Activated CD8-positive, alpha-beta memory T cell treated with anti-CD3 and anti-CD28 coated beads, Interleukin-2, amount 50 U/mL, for 4 hours (primary cell): Measurements from ENCODE around the gene FTCD.
"Not testable (repeated sequence)": the region's sequence is repeated elsewhere in the genome, so short reads cannot be mapped to it uniquely, and the experiment has no call there.

Source experiments
- DNase-seq: peaks from one replicate; pipeline ENCODE4 v3.0.0-alpha.2; 2020

Gene FTCD

GRCh38 chr21:46107376-46107775 lies 48.0 kb downstream of the FTCD start:
- not testable (repeated sequence) for DNase-seq

DNA sequence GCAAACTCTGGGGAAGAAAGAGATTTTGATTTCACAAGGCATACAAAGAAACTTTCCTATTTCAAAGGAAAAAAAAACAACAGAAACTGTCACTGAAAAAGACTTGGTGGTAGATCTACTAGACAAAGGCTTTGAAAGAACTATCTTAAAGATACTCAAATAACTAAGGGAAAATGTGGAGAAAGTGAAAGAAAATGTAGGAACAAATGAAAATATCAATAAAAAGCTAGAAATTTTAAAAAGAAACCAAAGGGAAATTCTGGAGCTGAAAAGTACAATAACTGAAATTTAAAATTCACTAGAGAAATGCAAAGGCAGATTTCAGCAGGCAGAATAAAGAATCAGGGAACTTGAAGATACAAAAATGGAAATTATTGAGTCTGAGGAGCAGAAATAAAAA lies 51.3 kb downstream of the FTCD start:
- DNase-seq: no peak

DNA sequence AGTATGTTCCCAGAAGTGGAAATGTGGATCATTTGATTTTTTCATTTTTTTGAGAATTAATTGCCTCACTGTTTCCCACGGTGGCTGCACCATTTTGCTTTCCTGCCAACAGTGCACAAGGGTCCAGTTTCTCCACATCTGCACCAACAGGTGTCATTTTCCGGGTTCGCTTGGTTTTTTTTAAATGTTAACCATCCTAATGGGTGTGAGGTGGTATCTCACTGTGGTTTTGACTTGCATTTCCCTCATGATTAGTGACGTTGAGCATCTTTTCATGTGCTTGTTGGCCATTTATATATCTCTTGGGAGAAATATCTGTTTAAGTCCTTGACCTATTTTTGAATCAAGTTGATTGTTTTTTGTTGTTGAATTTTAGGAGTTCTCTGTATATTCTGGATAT lies 54.5 kb downstream of the FTCD start:
- DNase-seq: no peak

DNA sequence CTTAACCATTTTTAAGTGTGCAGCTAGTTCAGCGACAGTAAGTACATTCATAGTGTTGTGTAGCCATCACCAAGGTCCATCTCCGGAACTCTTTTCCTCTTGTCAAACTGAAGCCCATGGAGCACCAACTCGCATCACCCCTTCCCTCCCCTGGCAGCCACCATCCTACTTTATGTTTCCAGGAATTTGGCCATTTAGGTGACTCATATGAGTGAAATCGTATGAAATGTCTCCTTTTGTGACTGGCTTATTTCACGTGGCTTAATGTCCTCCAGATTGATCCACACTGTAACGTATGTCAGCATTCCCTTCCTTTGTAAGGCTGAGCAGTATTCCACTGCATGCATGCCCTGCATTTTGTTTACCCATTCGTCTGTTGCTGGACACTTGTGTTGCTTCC lies 55.0 kb downstream of the FTCD start:
- no peak for DNase-seq

- no peak for DNase-seq
Measured at GRCh38 chr21:46100020-46100419, 55.4 kb downstream of the FTCD start.

DNA sequence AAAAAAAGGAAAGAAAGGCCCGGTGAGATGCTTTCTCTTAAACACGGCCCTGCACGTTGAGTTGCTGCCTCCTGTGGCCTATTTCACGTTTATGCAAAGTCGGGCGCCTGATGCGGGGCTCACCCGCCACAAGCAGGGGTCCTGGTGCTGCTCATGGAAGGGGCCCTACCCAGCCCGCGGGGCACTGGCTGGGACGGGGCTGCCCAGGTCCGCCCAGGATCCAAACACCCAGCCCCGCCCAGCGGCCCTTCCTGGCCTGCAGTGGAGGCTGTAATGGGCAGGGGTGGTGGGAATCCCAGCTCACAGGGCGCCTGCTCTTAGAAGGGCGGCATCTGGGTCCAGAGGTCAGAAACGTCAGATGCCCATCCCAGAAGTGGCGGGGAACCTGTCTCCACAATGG lies 55.9 kb downstream of the FTCD start:
- DNase-seq: peak; percentile 15

DNA sequence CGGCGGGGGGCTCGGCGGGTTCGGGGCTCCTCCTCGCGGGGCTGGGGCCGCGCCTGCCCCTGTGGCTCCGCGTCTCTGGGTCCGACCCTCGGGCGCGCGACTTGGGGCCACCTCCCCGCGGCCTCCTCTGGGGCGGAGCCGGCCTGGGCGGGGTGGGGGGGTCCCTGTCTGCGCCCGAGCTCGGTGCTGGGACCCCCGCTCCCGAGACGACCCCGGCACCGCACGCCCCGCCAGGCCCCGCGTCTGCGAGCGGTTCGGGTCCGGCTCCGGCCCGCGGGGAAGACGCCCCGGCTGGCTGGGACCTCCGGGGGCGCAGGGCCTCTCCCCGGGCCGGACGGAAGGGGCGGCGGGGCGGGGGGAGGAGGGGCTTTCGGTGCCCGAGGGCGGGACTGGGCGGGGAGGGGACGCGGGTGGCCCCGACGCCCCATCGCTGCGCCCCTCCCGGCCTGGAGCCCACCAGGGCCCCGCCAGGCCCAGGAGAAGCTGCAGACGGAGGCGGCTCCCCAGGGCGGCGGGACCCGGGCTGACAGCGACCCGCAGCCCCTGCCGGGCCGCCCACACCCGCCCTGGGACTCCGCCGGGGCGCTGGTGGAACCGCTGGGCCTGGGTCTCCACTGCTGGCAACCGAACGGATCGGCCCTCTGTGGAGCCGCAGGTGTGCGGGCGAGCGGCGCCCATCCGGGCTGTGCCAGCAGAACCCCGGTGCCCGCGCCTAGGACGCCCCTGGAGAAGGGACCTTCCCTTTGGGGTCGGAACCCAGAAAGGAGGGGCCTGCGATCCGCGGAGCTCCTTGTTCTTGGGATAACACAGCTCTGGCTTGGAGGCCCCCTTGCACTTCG lies 56.9 kb downstream of the FTCD start:
- peak; percentile 28 for DNase-seq

DNA sequence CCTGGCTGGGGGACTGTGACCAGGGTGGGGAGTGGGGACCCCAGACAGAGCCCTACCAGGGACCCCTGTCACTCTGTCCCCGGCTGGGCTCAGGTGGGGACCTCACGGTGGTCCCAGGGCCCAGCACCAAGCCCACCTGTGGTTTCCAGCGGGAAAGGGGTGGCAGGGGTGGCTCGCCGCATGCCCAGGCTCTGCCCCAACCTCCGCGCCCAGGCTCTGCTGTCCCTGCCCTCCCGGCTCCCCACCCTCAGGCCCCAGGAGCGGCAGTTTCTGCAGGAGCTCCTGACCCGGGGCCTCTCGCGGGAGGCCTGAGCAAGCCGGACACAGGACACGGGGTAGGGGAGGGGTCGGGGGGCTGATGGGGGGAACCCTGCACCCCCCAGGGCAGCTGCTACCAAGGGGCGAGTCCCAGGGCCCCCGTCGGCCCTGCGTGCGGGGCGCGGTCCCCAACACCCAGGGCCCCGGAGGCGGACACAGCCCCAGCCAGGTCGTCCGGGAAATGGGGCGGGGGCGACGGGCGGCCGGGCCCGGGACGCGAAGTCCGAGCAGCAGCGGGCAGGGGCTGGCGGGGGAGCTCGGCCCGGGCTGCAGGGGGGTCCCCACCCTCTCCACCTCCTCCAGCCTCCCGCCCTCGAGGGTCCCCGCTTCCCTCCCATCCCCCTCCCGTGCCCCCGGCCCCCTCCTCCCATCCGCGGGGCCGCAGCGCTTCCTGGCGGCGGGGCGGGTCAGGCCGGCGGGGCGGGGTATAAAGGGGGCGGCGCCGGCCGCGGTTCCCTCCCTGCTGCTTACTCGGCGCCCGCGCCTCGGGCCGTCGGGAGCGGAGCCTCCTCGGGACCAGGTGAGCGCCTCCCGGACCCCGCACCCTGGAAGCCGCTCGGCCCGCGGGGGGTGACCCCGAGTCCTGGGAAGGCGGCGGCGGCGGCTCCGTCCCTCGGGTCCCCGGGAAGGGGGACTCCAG lies 57.8 kb downstream of the FTCD start, which contains the start of gene COL6A2:
TSS of gene COL6A2 (plus strand) at position 777 of the 958 bp plus-strand sequence.
- DNase-seq: peak; percentile 67

DNA sequence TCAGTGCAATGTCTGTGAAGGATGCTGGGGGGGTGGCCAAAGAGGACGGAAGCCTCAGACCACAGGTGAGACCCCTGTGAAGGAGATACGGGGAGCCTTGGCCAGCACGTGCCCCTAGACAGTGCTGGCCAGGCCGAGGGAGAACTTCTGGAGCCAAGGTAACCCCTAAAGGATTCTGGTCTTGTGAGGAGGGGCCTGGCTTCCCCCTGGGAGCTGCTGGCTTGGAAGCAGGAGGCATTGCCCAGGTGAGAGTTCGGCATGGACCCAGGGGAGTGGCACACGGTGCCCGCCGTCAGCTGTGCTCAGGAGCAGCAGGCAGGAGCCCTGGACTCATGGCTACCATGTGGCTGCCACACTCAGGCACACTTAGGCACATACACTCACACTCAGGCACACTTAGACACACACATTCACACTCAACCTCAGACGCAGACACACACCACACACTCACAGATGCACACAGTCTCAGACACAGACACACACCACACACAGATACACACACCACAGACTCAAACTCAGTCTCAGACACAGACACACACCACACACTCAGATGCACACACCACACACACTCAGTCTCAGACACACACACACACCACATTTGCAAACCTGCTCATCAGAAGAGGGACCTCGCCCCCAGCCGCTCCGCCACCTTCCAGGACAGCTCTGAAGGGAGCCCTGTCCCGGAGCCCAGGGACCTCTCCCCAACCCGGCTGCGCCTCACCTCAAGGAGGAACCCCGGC lies 58.6 kb downstream of the FTCD start:
- no peak for DNase-seq

DNA sequence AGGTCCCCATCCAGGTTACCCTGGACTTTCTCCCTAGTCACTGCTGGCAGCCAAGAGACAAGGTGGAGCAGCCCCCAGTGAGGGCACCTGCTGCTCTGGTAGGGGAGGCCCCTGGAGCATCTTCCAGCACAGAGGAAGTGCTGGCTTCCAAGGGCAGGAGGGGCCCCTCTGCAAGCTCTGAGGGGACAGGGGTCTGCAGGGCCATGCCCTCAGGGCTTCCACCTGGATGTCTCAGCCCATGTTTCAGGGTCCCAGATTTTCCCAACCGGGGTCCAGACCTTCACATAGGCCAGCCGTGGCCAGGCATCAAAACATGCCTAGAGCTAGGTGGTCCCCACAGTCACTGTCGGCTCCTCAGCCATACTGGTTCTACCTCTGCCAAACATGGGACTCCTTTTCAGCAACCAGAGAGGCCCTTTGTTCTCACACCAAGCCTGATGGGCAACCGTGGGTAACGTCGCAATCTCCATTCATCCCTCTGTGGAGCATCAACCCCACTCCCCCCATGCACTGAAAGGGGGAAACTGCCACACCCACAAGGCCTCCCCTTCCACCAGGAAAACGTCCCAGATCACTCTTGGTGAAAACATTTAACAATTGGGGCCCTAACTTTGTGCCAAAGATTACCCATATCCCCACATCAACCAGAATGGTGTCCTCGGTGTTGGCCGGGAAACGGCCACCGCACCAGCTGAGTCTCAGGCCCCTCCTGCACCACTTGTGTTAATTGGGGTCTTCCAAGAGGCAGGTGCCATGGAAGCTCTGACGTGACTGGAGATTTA lies 59.4 kb downstream of the FTCD start:
- DNase-seq: no peak

GRCh38 chr21:46095083-46095719 lies 60.2 kb downstream of the FTCD start:
- DNase-seq: no peak

DNA sequence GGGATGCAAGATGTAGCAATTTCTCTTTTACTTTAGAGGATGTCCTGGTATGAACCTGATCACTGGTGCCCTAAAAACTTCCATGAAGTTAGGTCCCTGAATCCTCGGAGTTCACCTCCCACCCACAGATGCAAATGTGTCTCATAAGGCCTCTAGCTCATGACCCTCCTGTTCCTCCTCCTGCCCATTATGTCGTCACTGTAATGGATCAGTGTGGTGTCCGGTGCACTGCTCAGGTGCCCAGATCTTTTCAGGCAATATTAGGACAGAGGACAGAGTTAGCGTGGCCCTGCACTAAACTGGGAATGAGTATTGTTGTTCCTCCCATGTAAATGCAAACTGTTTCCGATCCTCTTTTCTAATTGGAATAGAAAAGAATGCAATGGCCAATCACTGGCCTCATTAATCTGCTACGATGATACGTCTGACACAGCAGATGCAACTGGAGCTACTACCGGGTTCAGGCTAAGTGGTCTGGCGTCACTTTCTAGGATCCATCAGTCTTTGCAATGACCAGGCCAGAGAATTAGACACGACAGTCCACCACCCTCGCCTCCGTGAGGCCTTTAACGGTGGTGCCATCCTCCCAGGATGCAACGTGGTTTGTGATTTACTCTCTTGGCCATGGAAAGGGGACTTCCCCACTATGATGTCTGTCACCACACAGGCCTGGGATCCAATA lies 60.8 kb downstream of the FTCD start:
- DNase-seq: no peak

DNA sequence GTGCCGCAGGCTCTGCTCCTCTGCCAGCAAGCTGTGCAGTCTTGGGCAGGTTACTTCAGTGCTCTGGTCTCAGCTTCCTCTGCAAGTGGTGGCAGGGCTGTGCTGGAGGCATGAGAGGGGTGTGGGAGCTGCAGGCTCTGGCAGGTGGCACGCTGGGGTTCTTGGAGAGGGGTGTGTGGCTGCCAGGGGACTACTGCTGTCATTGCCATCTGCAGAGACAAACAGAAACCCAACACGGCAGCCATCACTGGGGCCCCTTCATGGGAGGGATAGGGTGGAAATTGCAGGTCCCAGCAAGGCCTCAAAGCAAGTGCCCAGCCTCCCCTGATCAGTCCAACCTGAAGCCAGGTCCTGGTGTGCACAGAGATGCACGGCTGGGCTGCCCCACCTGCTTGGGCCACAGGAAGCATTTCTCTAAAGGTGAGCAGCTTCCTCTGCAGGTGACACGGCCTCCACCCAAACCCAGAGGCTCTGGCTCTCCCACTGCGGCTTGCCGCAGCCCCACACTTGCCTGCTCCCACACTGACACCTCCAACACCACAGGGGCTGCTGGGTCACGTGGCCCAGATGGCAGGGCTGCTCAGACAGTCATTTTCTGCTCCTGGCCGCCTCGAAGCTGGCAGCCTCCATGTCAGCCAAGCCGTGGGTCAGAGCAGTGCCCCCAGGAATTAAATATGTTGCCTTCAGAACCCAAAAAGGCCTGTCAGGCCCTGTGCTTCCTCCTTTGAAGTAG lies 61.5 kb downstream of the FTCD start:
- DNase-seq: no peak

DNA sequence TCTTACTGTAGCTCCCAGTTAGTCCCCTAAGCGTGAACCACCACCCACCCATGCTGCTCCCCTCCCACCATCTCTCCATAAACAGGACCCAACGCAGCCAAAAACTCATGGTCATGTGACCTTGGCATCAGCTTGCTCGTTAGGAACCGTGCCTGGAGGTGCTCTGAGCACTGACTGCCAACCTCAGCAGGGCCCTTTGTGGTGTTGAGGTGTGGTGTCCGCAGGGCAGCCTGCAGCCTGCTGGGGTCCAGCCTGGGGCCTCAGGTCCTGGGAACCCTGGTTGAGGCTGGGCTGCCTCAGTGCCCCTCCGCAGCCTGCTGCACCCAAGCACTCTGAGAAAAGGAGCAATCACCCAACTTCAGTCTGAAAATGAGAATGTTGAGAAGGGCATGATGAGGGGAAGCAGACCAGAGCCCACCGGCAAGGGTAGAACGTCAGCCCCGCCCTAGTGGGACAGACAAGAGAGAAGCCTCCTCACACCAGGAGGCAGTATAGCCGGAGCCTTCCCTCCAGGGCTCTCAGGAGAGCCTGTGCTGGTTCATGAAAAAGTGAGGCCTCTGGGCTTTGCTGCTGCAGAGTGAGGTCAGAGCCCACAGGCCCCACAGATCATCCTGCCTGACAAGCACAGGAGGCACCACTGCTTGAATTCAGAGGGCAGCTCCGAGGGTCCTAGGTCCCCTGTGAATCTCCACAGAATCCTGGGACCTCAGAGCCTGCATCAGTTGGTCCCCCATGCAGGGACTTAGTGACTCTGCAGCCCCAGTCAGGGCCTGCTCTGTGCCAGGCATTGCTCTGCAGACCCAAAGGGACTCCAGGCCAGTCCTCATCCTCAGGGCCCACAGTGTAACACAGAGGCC lies 62.3 kb downstream of the FTCD start:
- no peak for DNase-seq

- DNase-seq: no peak
Measured at GRCh38 chr21:46092026-46092764, 63.2 kb downstream of the FTCD start.

GRCh38 chr21:46091631-46092025 lies 63.8 kb downstream of the FTCD start:
- no peak for DNase-seq

DNA sequence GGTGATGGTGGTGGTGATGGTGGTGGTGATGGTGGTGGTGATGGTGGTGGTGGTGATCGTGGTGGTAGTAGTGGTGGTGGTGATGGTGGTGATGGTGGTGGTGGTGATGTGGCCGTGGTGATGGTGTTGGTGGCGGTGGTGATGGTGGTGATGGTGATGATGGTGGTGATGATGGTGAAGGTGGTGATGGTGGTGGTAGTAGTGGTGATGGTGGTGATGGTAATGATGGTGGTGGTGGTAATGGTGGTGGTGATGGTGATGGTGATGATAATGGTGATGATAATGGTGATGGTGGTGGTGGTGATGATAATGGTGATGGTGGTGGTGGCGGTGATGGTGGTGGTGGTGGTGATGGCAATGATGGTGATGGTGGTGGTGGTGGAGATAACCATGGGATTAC lies 64.3 kb downstream of the FTCD start:
- no peak for DNase-seq

DNA sequence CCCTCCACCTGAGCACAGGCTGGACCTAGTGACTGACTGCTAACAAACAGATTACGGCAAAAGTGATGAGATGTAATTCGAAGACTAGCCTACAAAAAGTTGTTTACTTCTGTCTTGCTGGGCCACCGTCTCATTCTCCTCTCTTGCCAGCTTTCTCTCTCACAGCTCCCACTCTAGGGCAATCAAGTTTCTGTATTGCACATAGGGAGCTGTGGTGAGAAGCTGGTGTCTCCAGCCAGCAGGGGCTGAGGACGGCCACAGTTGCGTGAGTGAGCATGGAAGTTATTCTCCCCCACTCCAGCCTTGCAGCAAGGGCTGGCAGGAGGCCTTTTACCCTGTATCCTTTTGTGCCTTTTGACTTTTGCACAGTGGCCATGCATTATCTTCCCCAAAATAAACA lies 66.1 kb downstream of the FTCD start:
- no peak for DNase-seq

- DNase-seq: no peak
Measured at GRCh38 chr21:46088189-46088588, 67.2 kb downstream of the FTCD start.
